Measurements from ENCODE around the gene ARAF.

Gene ARAF

GRCh38 chrX:47620303-47620685 is 59.3 kb downstream of the ARAF start:
- DNase-seq (ENCODE audit: low read depth), result no peak
